NOMO-1 treated with DMSO at 0.1 percent for 48 hours (cell line): ENCODE measurements around the gene CDRT4.

Experiments used
- DNase-seq: peaks from one replicate; lab custom pipeline; 2025; ENCODE audit not compliant: unreplicated experiment; lab: John Stamatoyannopoulos, UW

Gene CDRT4

DNA sequence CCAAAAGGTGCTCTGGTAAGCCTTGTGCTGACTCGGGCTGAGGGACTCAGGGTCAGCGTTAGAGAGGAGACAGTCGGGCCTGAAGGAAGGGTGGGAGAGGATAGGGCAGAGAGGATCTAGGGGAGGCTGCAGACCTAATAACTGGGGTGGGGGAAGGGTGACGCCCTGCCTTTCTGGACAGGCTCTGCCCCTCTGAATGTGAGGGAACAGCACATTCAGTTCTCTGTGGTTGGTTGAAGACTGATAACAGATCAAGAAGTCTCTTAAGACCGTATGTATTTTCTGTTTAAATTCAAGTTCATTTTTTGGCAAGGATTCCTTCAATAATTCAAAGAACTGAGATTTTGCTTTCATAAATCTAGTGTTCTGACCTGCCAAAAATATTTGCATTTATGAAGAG, 69.8 kb downstream of the CDRT4 start:
- no peak for DNase-seq

DNA sequence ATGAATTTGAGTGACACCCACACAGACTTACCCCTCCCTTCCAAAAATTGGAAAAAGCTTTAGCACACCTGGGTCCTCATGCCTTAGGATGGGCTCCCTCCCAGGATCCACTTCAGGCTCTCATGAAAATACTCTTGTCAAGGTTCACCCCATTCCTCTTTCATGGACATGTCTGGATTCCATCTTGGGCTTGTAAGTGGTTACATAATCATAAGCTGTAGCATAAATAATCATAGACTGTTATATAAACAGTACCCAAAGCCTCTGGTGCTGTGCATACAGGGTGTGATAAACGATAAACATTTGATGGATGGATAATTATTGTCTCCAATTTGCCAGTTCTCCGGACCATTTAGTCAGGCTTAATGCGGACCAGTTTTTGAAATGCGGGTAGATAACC, 72.3 kb downstream of the CDRT4 start:
- no peak for DNase-seq

DNA sequence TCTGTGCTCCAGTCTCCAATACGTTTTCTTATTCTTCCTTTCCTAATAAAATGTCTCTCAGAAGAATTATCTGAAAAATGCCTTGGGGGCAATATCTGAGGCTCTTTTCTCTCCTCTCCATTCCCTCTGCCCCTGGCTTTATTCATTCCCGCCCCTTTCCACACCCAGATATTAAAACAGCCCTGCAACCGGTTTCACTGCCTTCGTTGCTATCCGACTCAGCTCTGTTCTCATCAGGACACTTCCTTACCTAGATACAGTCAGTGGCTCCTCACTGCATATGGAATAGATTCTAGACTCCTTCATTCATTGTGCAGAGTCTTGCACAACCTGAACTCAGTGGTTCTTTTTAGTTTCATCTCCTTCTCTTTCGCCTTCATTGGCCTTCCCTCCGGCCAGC, 74.0 kb downstream of the CDRT4 start:
- DNase-seq: no peak

DNA sequence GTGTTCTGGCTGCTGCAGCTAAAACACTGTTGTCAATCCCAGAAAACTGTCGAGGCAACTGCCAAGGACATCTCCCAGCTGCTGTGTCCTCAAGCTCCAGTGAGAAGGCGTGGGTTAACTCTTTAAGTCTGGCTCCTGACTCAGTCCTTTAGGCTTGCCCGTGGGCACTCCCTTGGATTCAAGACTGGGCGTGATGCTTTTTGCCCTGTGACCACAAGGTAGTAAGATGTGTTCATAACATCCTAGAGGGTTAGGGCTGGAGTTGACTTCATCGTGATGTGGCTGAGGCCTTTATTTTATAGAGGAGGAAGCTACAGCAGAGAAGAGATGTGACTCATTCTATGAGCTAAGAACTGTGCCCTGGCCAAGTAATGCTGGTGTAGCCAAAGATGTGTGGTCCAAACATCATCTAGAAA, 75.1 kb downstream of the CDRT4 start:
- no peak for DNase-seq

DNA sequence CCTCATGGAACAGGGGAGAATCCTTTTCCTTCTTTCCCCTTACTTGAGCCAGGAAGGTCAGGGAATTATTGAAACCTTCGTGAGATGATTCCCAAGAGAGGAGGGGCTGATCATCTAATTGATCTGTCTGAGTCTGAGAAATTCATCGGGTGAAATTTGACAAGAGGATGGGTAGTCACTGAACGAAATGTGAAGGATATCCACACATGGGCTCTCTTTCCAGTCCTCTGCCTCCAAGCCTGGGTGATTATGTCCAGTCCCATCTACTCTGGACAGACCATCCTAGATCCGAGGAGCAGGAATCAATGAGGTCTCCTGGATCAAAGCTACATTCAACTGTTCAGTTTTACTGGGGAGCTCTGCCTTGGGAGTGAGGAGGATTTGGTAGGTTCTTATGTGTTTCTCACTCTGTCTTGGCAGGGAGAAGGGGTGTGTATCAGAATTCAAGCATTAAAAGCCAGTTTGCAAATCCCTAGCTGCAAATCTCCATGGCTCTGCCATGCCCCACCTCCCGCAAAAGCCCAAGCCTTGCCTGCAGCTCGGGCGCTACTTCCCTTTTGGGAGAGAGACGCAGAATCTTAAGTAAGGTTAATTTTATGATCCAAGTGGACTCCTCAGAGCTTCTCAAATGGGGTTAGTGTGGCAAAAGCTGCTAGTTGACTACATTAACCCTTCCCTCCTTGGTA, 78.9 kb downstream of the CDRT4 start:
- DNase-seq: no peak

DNA sequence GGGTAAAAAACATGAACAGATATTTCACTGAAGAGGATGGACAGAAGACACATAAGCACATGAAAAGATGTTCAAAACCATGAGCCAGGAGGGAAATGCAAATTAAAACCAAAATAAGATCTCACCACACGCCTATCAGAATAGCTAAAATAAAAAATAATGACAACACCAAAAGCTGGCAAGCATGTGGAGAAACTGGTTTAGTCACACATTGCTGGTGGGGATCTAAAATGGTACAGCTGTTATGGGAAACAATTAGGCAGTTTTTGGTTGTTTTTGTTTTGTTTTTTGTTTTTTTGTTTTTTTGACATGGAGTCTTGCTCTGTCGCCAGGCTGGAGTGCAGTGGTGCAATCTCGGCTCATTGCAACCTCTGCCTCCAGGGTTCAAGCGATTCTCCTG, 81.3 kb downstream of the CDRT4 start:
- no peak for DNase-seq
